ES-I3 (cell line): Measurements from ENCODE around the gene WSCD1.
A peak's percentile ranks its signal among the peaks of the same experiment; 100 is the strongest.

Source experiments
- H3K36me3 ChIP-seq: 2 replicates; pipeline ENCODE4 v1.6.1; 2013; ENCODE audit warnings: mild to moderate bottlenecking, low read length, control low read depth, moderate library complexity; ENCODE audit not compliant: insufficient read depth
- H3K4me1 ChIP-seq: 2 replicates; pipeline ENCODE4 v1.6.1; 2013; ENCODE audit warnings: mild to moderate bottlenecking, control low read depth, low read length; ENCODE audit not compliant: insufficient read depth
- H3K9ac ChIP-seq: 2 replicates; pipeline ENCODE4 v1.6.1; 2013; ENCODE audit warnings: low read depth, mild to moderate bottlenecking, low read length, moderate library complexity
- H3K9me3 ChIP-seq: 2 replicates; pipeline ENCODE4 v1.6.1; 2013; ENCODE audit warnings: mild to moderate bottlenecking, low read length, moderate library complexity; ENCODE audit not compliant: control insufficient read depth, insufficient read depth

The WSCD1 gene

GRCh38 chr17:6046431-6046830, 23.7 kb upstream of the WSCD1 start:
- Histone ChIP-seq H3K9ac (no peak overlapping the region), H3K4me1 (no peaks in the 10 kb centered on the region), H3K9me3 (no peaks in the 10 kb centered on the region), H3K36me3 (no peaks in the 10 kb centered on the region)

GRCh38 chr17:6046931-6047330, 23.2 kb upstream of the WSCD1 start:
- Histone ChIP-seq H3K4me1 (no peaks in the 10 kb centered on the region), H3K36me3 (no peaks in the 10 kb centered on the region), H3K9ac (no peak overlapping the region), H3K9me3 (no peaks in the 10 kb centered on the region)

- no peaks in the 10 kb centered on the region for H3K9me3 ChIP-seq
- H3K9ac ChIP-seq, result no peak overlapping the region
- H3K4me1 ChIP-seq, result no peaks in the 10 kb centered on the region
- no peaks in the 10 kb centered on the region for H3K36me3 ChIP-seq
Measured at GRCh38 chr17:6047966-6048365, 22.2 kb upstream of the WSCD1 start.

GRCh38 chr17:6048486-6048885, 21.7 kb upstream of the WSCD1 start:
- Histone ChIP-seq H3K36me3 (no peaks in the 10 kb centered on the region), H3K9me3 (no peaks in the 10 kb centered on the region), H3K9ac (no peak overlapping the region), H3K4me1 (no peaks in the 10 kb centered on the region)

- H3K4me1 ChIP-seq, result peaks cover 7% of the 10 kb centered on the region; the same call in 1 of the 2 replicates
- H3K9ac ChIP-seq, result no peak overlapping the region
- H3K36me3 ChIP-seq, result no peaks in the 10 kb centered on the region
- H3K9me3 ChIP-seq, result no peaks in the 10 kb centered on the region
Measured at GRCh38 chr17:6052926-6053325, 17.3 kb upstream of the WSCD1 start.

- Histone ChIP-seq H3K4me1 (peaks cover 7% of the 10 kb centered on the region; the same call in 1 of the 2 replicates), H3K9ac (no peak overlapping the region), H3K36me3 (no peaks in the 10 kb centered on the region), H3K9me3 (no peaks in the 10 kb centered on the region)
Measured at GRCh38 chr17:6054372-6054771, 15.8 kb upstream of the WSCD1 start.

GRCh38 chr17:6056104-6056503, 14.1 kb upstream of the WSCD1 start:
- peaks cover 7% of the 10 kb centered on the region; the same call in 1 of the 2 replicates for H3K4me1 ChIP-seq
- H3K9me3 ChIP-seq, result no peaks in the 10 kb centered on the region
- no peaks in the 10 kb centered on the region for H3K36me3 ChIP-seq

GRCh38 chr17:6057562-6057961, 12.6 kb upstream of the WSCD1 start:
- H3K36me3 ChIP-seq, result no peaks in the 10 kb centered on the region
- no peaks in the 10 kb centered on the region for H3K9me3 ChIP-seq
- no peak overlapping the region for H3K9ac ChIP-seq
- H3K4me1 ChIP-seq, result peaks cover 7% of the 10 kb centered on the region; the same call in 1 of the 2 replicates

More at GRCh38 chr17:6056104-6056503, 14.1 kb upstream of the WSCD1 start:
- H3K9ac ChIP-seq, result no peak overlapping the region

GRCh38 chr17:6059406-6059805, 10.8 kb upstream of the WSCD1 start:
- H3K4me1 ChIP-seq, result peaks cover 3% of the 10 kb centered on the region; the same call in 1 of the 2 replicates
- no peak overlapping the region for H3K9ac ChIP-seq
- no peaks in the 10 kb centered on the region for H3K36me3 ChIP-seq
- no peaks in the 10 kb centered on the region for H3K9me3 ChIP-seq

- Histone ChIP-seq H3K36me3 (no peaks in the 10 kb centered on the region), H3K9ac (no peak overlapping the region), H3K4me1 (no peaks in the 10 kb centered on the region), H3K9me3 (no peaks in the 10 kb centered on the region)
Measured at GRCh38 chr17:6061290-6061689, 8.9 kb upstream of the WSCD1 start.

- Histone ChIP-seq H3K9ac (no peak overlapping the region), H3K4me1 (no peaks in the 10 kb centered on the region), H3K9me3 (no peaks in the 10 kb centered on the region), H3K36me3 (no peaks in the 10 kb centered on the region)
Measured at GRCh38 chr17:6064868-6065267, 5.3 kb upstream of the WSCD1 start.

GRCh38 chr17:6065351-6065750, 4.8 kb upstream of the WSCD1 start:
- no peaks in the 10 kb centered on the region for H3K4me1 ChIP-seq
- H3K9ac ChIP-seq, result no peak overlapping the region
- no peaks in the 10 kb centered on the region for H3K9me3 ChIP-seq
- H3K36me3 ChIP-seq, result no peaks in the 10 kb centered on the region

- Histone ChIP-seq H3K9me3 (no peaks in the 10 kb centered on the region), H3K36me3 (no peaks in the 10 kb centered on the region), H3K9ac (no peak overlapping the region), H3K4me1 (0 out of 2 replicates have a peak, but pooled peaks cover under 1% of the 10 kb centered on the region)
Measured at GRCh38 chr17:6066183-6066948, 3.8 kb upstream of the WSCD1 start.

- Histone ChIP-seq H3K9ac (no peak overlapping the region), H3K36me3 (no peaks in the 10 kb centered on the region), H3K4me1 (0 out of 2 replicates have a peak, but pooled peaks cover 8% of the 10 kb centered on the region), H3K9me3 (no peaks in the 10 kb centered on the region)
Measured at GRCh38 chr17:6067060-6067459, 3.1 kb upstream of the WSCD1 start.

- no peaks in the 10 kb centered on the region for H3K9me3 ChIP-seq
- 0 out of 2 replicates have a peak, but pooled peaks cover 8% of the 10 kb centered on the region for H3K4me1 ChIP-seq
- H3K9ac ChIP-seq, result peak overlapping the region; percentile 78; the same call in 1 of the 2 replicates
- no peaks in the 10 kb centered on the region for H3K36me3 ChIP-seq
Measured at GRCh38 chr17:6070430-6070912, 292 bp downstream of the WSCD1 start.
